ENCODE results near the gene ZNF83.

DNA sequence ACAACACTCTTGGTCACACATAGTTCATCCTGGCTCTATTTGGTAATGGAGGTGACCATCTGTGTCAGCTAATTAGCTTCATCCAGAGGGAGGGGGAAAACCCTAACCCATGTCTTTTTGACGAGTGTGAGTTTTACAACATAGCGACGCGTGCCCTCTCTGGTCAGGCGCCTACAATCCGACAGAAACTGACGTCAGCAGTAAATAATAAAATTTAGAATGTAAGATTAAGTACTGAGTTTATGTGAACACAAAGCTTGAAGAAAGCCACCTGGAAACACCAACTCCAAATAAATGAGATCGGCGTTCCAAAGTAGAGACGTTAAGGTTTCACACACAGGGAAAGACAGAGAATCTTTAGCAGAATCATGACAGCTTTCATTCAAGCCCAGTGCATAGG, 1.8 kb upstream of the ZNF83 start:
- TF ChIP-seq, protein P1, sequence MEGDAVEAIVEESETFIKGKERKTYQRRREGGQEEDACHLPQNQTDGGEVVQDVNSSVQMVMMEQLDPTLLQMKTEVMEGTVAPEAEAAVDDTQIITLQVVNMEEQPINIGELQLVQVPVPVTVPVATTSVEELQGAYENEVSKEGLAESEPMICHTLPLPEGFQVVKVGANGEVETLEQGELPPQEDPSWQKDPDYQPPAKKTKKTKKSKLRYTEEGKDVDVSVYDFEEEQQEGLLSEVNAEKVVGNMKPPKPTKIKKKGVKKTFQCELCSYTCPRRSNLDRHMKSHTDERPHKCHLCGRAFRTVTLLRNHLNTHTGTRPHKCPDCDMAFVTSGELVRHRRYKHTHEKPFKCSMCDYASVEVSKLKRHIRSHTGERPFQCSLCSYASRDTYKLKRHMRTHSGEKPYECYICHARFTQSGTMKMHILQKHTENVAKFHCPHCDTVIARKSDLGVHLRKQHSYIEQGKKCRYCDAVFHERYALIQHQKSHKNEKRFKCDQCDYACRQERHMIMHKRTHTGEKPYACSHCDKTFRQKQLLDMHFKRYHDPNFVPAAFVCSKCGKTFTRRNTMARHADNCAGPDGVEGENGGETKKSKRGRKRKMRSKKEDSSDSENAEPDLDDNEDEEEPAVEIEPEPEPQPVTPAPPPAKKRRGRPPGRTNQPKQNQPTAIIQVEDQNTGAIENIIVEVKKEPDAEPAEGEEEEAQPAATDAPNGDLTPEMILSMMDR (IDR thresholded peaks at IDR 0.05), result no peak
- no peak for TF ChIP-seq POLR2A (IDR thresholded peaks at IDR 0.05)
